NCI-H1436 treated with DMSO at 0.1 percent for 48 hours (cell line): ENCODE results near the gene STEAP2.
"Not testable (repeated sequence)": the region's sequence is repeated elsewhere in the genome, so short reads cannot be mapped to it uniquely, and the experiment has no call there.

Experiments
- DNase-seq: peaks from one replicate; lab custom pipeline; 2025; lab: John Stamatoyannopoulos, UW

The STEAP2 gene

DNA sequence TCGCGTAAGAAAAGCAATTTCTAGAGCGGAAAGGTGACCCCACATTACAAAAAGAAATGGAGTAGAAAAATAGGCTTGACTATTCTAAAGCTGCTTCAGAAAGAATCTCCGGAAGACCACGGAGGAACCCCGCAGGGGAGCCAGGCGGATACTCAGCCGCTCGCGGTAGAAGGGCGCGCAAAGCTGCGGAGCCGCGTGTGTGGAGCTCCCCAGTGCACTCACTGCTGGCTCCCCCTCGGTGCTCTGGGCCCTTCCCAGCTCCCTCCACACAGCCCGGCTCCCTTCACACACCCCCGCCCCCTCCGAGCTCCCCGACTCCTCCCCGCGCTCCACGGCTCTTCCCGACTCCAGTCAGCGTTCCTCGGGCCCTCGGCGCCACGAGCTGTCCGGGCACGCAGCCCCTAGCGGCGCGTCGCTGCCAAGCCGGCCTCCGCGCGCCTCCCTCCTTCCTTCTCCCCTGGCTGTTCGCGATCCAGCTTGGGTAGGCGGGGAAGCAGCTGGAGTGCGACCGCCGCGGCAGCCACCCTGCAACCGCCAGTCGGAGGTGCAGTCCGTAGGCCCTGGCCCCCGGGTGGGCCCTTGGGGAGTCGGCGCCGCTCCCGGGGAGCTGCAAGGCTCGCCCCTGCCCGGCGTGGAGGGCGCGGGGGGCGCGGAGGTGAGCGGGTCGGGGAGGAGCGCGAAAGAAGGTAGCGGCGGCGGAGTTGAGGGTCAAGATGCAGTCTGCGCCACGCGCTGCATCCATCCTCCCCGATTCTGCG is at the start of gene STEAP2:
STEAP2 (plus strand) TSS at position 350 of the 758 bp plus-strand sequence. CDS start 13,343 bp downstream, outside the sequence.
- DNase-seq = no peak

- DNase-seq = no peak
Observed at GRCh38 chr7:90163534-90163933, 48.0 kb upstream of the STEAP2 start.

- DNase-seq = no peak
Observed at GRCh38 chr7:90165724-90166123, 45.8 kb upstream of the STEAP2 start.

DNA sequence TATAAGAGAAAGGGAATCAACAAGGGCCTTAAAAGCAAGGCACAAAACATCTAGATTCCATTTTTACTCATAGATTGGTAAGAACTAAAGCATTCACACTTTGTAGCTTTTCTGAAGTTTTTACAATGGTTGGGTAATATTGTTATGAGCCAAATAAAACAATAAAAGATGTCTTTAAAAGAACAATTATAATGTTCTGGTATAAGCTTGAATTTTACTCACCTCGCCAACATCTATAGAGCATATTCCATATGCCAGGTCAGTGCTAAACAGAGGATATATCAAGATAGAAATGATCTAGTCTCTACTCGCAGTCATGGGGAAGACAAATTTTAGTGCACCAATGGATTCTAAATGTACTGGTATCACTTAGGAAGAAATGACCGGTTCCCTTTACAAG is 45.4 kb upstream of the STEAP2 start:
- DNase-seq = no peak

GRCh38 chr7:90167361-90167760 is 44.2 kb upstream of the STEAP2 start:
- no peak for DNase-seq

DNA sequence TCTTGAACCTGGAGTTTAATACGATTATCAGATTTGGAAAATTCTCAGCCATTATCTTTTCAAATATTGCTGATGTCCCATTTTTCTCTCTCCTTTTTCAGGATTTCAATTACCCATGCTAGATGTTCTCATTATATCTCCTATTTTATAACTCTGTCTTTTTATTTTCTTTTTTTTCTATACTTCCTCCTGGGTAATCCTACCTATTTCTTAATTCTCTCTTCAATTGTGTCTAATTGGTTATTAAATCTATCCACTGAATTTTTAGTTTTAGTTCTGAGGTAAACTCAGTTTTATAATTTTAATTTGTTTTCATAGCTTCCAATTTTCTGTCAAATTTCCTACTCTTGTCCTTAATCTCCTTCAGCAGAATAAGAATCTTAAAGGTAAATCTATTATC is 41.6 kb upstream of the STEAP2 start:
- no peak for DNase-seq

DNA sequence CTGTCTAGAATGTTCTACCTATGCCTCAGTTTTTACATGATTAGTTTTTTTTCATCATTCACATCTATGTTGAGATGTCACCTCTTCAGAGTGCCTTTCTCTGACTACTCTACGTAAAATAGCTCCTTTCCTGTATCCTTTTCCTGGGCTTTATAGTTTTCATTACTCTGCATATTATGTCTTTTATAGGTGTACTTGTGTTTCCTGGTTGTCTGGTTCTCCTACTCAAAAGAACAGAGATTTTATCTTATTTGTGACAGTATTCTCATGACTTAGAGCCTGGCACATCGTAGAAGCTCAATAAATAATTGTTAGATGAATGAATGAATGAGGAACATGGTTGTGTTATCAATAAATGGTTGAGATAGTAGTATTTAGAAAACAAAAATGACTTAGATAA is 39.4 kb upstream of the STEAP2 start:
- no peak for DNase-seq

- DNase-seq = no peak
Observed at GRCh38 chr7:90172624-90173023, 38.9 kb upstream of the STEAP2 start.

GRCh38 chr7:90173127-90173844 is 38.3 kb upstream of the STEAP2 start:
- DNase-seq = no peak

DNA sequence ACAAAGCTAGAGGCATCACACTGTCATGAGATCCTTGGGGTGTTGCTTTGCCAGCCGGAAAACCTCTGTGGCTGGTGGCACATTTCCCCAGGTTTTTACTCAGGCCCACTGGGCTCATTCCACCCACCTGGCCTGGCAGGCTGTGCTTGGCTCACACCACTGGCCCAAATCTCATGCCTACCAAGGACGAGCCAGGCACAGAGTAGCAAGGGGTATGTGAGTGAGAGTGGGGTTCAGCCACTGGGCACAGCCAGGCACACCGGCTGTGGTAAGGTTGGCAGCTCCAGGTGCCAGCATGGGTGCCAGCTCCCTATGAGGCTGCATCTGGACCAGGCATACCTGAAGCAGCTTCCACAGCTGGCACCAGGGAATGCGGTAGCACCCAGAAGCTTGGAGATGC is 35.9 kb upstream of the STEAP2 start:
- no peak for DNase-seq

GRCh38 chr7:90176195-90176594 is 35.3 kb upstream of the STEAP2 start:
- DNase-seq = no peak

DNA sequence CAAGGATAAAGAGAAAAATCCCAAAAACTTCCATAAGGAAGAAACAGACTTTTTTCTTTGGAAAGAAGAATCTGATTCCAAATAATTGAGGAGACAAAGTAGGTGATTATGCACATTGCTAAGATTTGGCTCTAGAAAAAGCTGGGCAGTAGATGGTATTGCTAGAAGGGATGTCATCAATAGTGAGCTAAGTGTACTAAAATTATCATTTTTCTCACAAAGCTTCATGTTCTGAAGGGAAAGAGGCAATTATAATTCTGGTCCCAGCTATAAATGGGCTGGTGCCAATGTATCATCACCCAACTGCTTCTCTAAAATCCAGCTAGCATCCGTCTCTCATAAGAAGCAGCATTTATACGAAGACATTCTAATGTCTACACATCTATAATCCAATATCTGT is 33.4 kb upstream of the STEAP2 start:
- no peak for DNase-seq

- DNase-seq = no peak
Observed at GRCh38 chr7:90178679-90179278, 32.8 kb upstream of the STEAP2 start.

GRCh38 chr7:90180011-90180585 is 31.4 kb upstream of the STEAP2 start:
- DNase-seq = no peak

- no peak for DNase-seq
Observed at GRCh38 chr7:90180649-90181048, 30.9 kb upstream of the STEAP2 start.

GRCh38 chr7:90181485-90181884 is 30.1 kb upstream of the STEAP2 start:
- DNase-seq = no peak

GRCh38 chr7:90186290-90186689 is 25.2 kb upstream of the STEAP2 start:
- not testable (repeated sequence) for DNase-seq

GRCh38 chr7:90187507-90188050 is 24.0 kb upstream of the STEAP2 start:
- DNase-seq = no peak

DNA sequence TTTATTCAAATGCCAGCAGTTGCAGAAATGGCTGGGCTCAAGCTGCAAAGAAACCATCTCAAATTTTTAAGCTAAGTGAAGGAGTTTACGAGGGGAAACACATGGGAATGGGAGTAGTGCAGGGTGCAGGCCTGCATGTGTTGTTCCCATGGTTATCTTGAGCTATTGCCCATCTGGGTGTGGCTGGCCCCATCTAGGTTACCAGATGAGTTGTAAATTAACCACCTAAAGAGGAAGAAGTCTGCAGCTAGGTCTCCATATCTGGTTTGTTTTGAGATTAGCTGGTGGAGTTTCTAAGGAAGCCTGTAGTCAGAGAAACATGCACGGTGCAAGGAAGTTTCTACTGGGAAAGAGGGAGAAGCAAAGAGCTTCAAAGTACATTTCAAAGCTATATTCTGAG is 23.3 kb upstream of the STEAP2 start:
- DNase-seq = no peak

GRCh38 chr7:90190995-90191394 is 20.5 kb upstream of the STEAP2 start:
- DNase-seq = no peak

GRCh38 chr7:90191648-90192047 is 19.9 kb upstream of the STEAP2 start:
- DNase-seq = no peak
